GM23338 (cell line): ENCODE data around the gene MICAL3. TPM values are rescaled to one million over a fixed set of nuclear protein-coding genes. Genes with fewer than 3 reads are reported as not detected.

Experiments used
- ATAC-seq: fragments of 200-7000 bp; cut with Tn5 transposase; 3 replicates; pipeline ENCODE4 v1.9.1; 2020
- DNase-seq: peaks from one replicate; pipeline ENCODE4 v3.0.0-alpha.2; 2015; ENCODE audit warnings: low spot score
- H2AFZ ChIP-seq: fragments of 200-600 bp; sonication (generic); 2 replicates; pipeline ENCODE4 v1.8.0; 2016; ENCODE audit warnings: antibody characterized with exemption, mild to moderate bottlenecking, moderate library complexity
- H3F3A ChIP-seq: fragments of 200-600 bp; sonication (generic); replicated peaks from 2 replicates; pipeline ENCODE4 v1.8.0; 2017; ENCODE audit warnings: antibody characterized with exemption, mixed run types, low read depth
- H3K27ac ChIP-seq: fragments of 200-600 bp; sonication (generic); 2 replicates; pipeline ENCODE4 v1.6.1; 2016; ENCODE audit warnings: low read depth
- H3K27me3 ChIP-seq: fragments of 200-600 bp; sonication (generic); 2 replicates; pipeline ENCODE4 v1.8.0; 2016; ENCODE audit warnings: mild to moderate bottlenecking, mixed run types, moderate library complexity; ENCODE audit not compliant: insufficient read depth
- H3K36me3 ChIP-seq: fragments of 200-600 bp; sonication (generic); 2 replicates; pipeline ENCODE4 v1.8.0; 2016; ENCODE audit warnings: mild to moderate bottlenecking; ENCODE audit not compliant: insufficient read depth
- H3K4me1 ChIP-seq: fragments of 200-600 bp; sonication (generic); 2 replicates; pipeline ENCODE4 v1.8.0; 2016; ENCODE audit warnings: mild to moderate bottlenecking, moderate library complexity; ENCODE audit not compliant: insufficient read depth
- H3K4me2 ChIP-seq: fragments of 200-600 bp; sonication (generic); 2 replicates; pipeline ENCODE4 v1.7.1; 2017; ENCODE audit warnings: mixed run types
- H3K4me3 ChIP-seq: fragments of 200-600 bp; sonication (generic); 2 replicates; pipeline ENCODE4 v1.6.1; 2016; ENCODE audit warnings: mixed run types
- H3K79me2 ChIP-seq: fragments of 200-600 bp; sonication (generic); replicated peaks from 2 replicates; pipeline ENCODE4 v1.8.0; 2017; ENCODE audit warnings: mild to moderate bottlenecking; ENCODE audit not compliant: insufficient read depth
- H3K9me2 ChIP-seq: fragments of 200-600 bp; sonication (generic); 2 replicates; pipeline ENCODE4 v1.8.0; 2017; ENCODE audit not compliant: insufficient read depth
- H4K20me1 ChIP-seq: fragments of 200-600 bp; sonication (generic); replicated peaks from 2 replicates; pipeline ENCODE4 v1.8.0; 2017; ENCODE audit warnings: mild to moderate bottlenecking; ENCODE audit not compliant: insufficient read depth
- H3K27ac Mint-ChIP-seq: 2 replicates; pipeline ENCODE4 v1.8.0; 2020; ENCODE audit warnings: inconsistent platforms, mild to moderate bottlenecking, moderate library complexity, mixed read lengths
- H3K27me3 Mint-ChIP-seq: 3 replicates; pipeline ENCODE4 v1.8.0; 2022; ENCODE audit warnings: low read depth, mild to moderate bottlenecking, moderate library complexity, mixed read lengths, inconsistent platforms; ENCODE audit not compliant: insufficient read depth, poor library complexity
- H3K36me3 Mint-ChIP-seq: 3 replicates; pipeline ENCODE4 v1.8.0; 2021; ENCODE audit warnings: low read depth, mild to moderate bottlenecking, inconsistent platforms, moderate library complexity, mixed read lengths
- H3K4me1 Mint-ChIP-seq: 3 replicates; pipeline ENCODE4 v1.8.0; 2020; ENCODE audit warnings: mild to moderate bottlenecking, inconsistent platforms, mixed read lengths
- H3K4me3 Mint-ChIP-seq: 3 replicates; pipeline ENCODE4 v1.8.0; 2021; ENCODE audit warnings: moderate library complexity, mild to moderate bottlenecking, inconsistent platforms, mixed read lengths
- H3K9me3 Mint-ChIP-seq: 3 replicates; pipeline ENCODE4 v1.8.0; 2020; ENCODE audit warnings: moderate library complexity, mild to moderate bottlenecking, inconsistent platforms, mixed read lengths
- CREB1 ChIP-seq: fragments of 250-450 bp; sonication (Bioruptor Pico); IDR thresholded peaks from 2 replicates; pipeline ENCODE4 v1.5.0; 2020; ENCODE audit warnings: low read depth, mild to moderate bottlenecking, moderate library complexity
- JUNB ChIP-seq: IDR thresholded peaks from one replicate; pipeline ENCODE4 v1.6.1; 2016; ENCODE audit warnings: antibody characterized with exemption; ENCODE audit not compliant: unreplicated experiment
- POLR2AphosphoS5 ChIP-seq: IDR thresholded peaks from 2 replicates; pipeline ENCODE4 v1.6.1; 2016; ENCODE audit warnings: antibody characterized with exemption, low read depth
- STAT1 ChIP-seq: IDR thresholded peaks from one replicate; pipeline ENCODE4 v1.6.1; 2016; ENCODE audit warnings: antibody characterized with exemption; ENCODE audit not compliant: unreplicated experiment
- ZNF114 ChIP-seq: fragments of 250-450 bp; sonication (Bioruptor Pico); IDR thresholded peaks from 2 replicates; pipeline ENCODE4 v1.5.0; 2020; ENCODE audit warnings: mild to moderate bottlenecking, moderate library complexity
- ZNF331 ChIP-seq: fragments of 250-450 bp; sonication (Bioruptor Pico); IDR thresholded peaks from 2 replicates; pipeline ENCODE4 v1.5.0; 2020; ENCODE audit warnings: low read depth, mild to moderate bottlenecking, moderate library complexity
- polyA plus RNA-seq: library from polyadenylated mRNA; unstranded; fragments of >200 nt; fragmentation: Nextera tagmentation; extraction: Ambion mirVana; gene quantifications from 2 replicates; pipeline ENCODE4 v1.2.1, GENCODE V29; 2016
- total RNA-seq: library from RNA; depleted of rRNA; stranded (reverse); fragments of >200 nt; shearing (Covaris generic); gene quantifications from 2 replicates; pipeline ENCODE4 v1.2.3, GENCODE V29; 2014
- TF ChIP-seq, protein P1 (sequence below): IDR thresholded peaks from one replicate; pipeline ENCODE4 v1.6.1; 2018; ENCODE audit warnings: antibody characterized with exemption; ENCODE audit not compliant: unreplicated experiment
- TF ChIP-seq, protein P2 (sequence below), 2 experiments: fragments of 200-600 bp in 1 of 2; sonication (generic) in 1 of 2; conservative IDR thresholded peaks; 2 replicates each; pipeline versions ENCODE4 v1.5.1 to v1.6.1; 2016 to 2017; ENCODE audit warnings: antibody characterized with exemption in 2 of 2, low read depth in 2 of 2, mild to moderate bottlenecking in 2 of 2, moderate library complexity in 1 of 2
- TF ChIP-seq, protein P3 (sequence below): IDR thresholded peaks from 2 replicates; pipeline ENCODE4 v1.6.1; 2016; ENCODE audit warnings: antibody characterized with exemption

MICAL3 gene
- total and polyA plus RNA-seq, 2 experiments from 2014 or later, result 10.1 to 33.9 TPM

DNA sequence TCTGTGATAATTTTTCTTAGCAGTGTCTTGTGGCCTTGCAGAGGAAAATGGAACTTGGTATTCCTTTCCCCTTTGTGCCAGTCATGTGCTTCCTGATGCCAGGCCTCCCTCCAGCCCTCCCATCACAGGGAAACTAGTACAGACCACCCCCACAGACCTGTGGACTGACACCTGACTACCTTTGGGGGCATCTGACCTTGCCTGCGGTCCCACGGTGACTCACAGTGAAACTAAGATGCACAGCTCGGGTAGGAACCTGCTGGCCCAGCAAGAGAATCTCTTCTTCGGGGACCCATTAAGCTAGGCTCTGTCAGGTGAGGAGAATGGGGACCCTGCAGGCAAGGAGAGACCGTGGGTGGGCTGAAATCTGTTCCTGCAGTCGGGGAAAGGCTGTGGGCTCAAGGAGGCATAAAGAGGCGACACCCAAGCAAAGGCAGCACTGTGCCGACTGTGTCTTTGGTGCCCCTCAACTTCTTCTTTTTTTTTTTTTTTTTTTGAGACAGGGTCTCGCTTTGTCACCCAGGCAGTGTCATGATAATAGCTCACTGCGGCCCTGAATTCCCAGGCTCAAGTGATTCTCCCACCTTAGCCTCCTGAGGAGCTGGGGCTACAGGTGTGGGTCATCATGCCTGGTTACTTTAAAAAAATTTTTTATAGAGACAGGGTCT is 32.6 kb upstream of the MICAL3 start:
- H3K27me3 ChIP-seq, result no peaks in the 10 kb centered on the region
- DNase-seq (no peak), ATAC-seq (peak; percentile 36; the same call in 2 of the 3 replicates)
- H3K4me3 ChIP-seq, result no peak overlapping the region
- no peaks in the 10 kb centered on the region for H3K36me3 ChIP-seq
- peaks cover 11% of the 10 kb centered on the region for H3K9me3 Mint-ChIP-seq
- H2AFZ ChIP-seq, result no peak overlapping the region; the same call in 1 of the 2 replicates
- no peaks in the 10 kb centered on the region for H3K9me2 ChIP-seq
- TF ChIP-seq CREB1 (CRISPR knock-in tag), result no peak
- TF ChIP-seq, protein P1, sequence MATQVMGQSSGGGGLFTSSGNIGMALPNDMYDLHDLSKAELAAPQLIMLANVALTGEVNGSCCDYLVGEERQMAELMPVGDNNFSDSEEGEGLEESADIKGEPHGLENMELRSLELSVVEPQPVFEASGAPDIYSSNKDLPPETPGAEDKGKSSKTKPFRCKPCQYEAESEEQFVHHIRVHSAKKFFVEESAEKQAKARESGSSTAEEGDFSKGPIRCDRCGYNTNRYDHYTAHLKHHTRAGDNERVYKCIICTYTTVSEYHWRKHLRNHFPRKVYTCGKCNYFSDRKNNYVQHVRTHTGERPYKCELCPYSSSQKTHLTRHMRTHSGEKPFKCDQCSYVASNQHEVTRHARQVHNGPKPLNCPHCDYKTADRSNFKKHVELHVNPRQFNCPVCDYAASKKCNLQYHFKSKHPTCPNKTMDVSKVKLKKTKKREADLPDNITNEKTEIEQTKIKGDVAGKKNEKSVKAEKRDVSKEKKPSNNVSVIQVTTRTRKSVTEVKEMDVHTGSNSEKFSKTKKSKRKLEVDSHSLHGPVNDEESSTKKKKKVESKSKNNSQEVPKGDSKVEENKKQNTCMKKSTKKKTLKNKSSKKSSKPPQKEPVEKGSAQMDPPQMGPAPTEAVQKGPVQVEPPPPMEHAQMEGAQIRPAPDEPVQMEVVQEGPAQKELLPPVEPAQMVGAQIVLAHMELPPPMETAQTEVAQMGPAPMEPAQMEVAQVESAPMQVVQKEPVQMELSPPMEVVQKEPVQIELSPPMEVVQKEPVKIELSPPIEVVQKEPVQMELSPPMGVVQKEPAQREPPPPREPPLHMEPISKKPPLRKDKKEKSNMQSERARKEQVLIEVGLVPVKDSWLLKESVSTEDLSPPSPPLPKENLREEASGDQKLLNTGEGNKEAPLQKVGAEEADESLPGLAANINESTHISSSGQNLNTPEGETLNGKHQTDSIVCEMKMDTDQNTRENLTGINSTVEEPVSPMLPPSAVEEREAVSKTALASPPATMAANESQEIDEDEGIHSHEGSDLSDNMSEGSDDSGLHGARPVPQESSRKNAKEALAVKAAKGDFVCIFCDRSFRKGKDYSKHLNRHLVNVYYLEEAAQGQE, result no peak
- no peaks in the 10 kb centered on the region for H3K79me2 ChIP-seq
- H4K20me1 ChIP-seq, result no peaks in the 10 kb centered on the region
- H3K4me1 ChIP-seq, result no peaks in the 10 kb centered on the region
- no peak overlapping the region for H3K27ac Mint-ChIP-seq
- no peaks in the 10 kb centered on the region; the same call in 2 of the 3 replicates for H3K36me3 Mint-ChIP-seq
- peaks cover 18% of the 10 kb centered on the region for H3K27me3 Mint-ChIP-seq
- H3K4me2 ChIP-seq, result no peak overlapping the region
- H3K4me3 Mint-ChIP-seq, result no peak overlapping the region
- H3K4me1 Mint-ChIP-seq, result no peaks in the 10 kb centered on the region; the same call in 2 of the 3 replicates
- H3F3A ChIP-seq, result no peaks in the 10 kb centered on the region
- no peak overlapping the region for H3K27ac ChIP-seq

DNA sequence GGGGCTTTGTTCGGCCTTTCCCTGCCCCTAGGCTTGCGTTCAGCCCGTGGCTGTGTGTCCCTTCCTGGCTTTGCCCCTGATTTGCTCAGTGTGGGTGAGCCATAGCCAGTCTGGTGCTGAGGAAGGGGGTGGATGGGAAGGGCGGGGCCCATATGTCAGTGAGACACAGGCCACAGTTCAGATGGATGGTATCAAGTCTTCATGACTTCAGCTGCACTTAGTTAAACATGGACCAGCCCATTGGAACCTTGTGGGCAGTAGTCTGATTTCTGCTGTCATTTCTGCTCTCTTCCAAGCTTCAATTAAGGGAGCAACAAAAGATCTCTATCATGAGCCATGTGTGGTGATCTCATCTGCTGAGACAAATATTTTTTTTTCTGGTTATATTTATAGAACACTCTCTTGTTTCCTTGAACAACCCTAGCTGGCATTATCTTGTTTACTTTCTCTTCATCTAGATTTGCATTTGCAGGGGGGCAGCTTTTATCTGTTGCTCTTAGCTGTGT is 31.9 kb upstream of the MICAL3 start:
- no peak for DNase-seq
- H3K4me3 ChIP-seq, result no peak overlapping the region
- no peaks in the 10 kb centered on the region for H3K4me1 ChIP-seq
- H2AFZ ChIP-seq, result no peak overlapping the region
- Mint-ChIP-seq H3K4me1 (no peaks in the 10 kb centered on the region; the same call in 2 of the 3 replicates), H3K27ac (no peak overlapping the region), H3K4me3 (no peak overlapping the region; the same call in 2 of the 3 replicates), H3K9me3 (peaks cover 11% of the 10 kb centered on the region), H3K36me3 (no peaks in the 10 kb centered on the region; the same call in 2 of the 3 replicates), H3K27me3 (peaks cover 19% of the 10 kb centered on the region)
- H3K27me3 ChIP-seq, result no peaks in the 10 kb centered on the region
- H3K36me3 ChIP-seq, result no peaks in the 10 kb centered on the region
- no peaks in the 10 kb centered on the region for H4K20me1 ChIP-seq
- no peak for ATAC-seq
- H3F3A ChIP-seq, result no peaks in the 10 kb centered on the region
- H3K9me2 ChIP-seq, result no peaks in the 10 kb centered on the region
- H3K79me2 ChIP-seq, result no peaks in the 10 kb centered on the region
- no peak overlapping the region for H3K4me2 ChIP-seq
- H3K27ac ChIP-seq, result no peak overlapping the region
- TF ChIP-seq ZNF331 (no peak), POLR2AphosphoS5 (no peak), JUNB (no peak), ZNF114 (CRISPR knock-in tag) (no peak), CREB1 (CRISPR knock-in tag) (no peak), STAT1 (no peak)
- TF ChIP-seq, protein P2, sequence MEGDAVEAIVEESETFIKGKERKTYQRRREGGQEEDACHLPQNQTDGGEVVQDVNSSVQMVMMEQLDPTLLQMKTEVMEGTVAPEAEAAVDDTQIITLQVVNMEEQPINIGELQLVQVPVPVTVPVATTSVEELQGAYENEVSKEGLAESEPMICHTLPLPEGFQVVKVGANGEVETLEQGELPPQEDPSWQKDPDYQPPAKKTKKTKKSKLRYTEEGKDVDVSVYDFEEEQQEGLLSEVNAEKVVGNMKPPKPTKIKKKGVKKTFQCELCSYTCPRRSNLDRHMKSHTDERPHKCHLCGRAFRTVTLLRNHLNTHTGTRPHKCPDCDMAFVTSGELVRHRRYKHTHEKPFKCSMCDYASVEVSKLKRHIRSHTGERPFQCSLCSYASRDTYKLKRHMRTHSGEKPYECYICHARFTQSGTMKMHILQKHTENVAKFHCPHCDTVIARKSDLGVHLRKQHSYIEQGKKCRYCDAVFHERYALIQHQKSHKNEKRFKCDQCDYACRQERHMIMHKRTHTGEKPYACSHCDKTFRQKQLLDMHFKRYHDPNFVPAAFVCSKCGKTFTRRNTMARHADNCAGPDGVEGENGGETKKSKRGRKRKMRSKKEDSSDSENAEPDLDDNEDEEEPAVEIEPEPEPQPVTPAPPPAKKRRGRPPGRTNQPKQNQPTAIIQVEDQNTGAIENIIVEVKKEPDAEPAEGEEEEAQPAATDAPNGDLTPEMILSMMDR (conservative IDR thresholded peaks at IDR 0.05; ENCODE audit: low read depth in 2 of 2), result no peak
- TF ChIP-seq, protein P3, sequence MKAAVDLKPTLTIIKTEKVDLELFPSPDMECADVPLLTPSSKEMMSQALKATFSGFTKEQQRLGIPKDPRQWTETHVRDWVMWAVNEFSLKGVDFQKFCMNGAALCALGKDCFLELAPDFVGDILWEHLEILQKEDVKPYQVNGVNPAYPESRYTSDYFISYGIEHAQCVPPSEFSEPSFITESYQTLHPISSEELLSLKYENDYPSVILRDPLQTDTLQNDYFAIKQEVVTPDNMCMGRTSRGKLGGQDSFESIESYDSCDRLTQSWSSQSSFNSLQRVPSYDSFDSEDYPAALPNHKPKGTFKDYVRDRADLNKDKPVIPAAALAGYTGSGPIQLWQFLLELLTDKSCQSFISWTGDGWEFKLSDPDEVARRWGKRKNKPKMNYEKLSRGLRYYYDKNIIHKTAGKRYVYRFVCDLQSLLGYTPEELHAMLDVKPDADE, result no peak
- TF ChIP-seq, protein P1, result no peak
